CD4-positive, alpha-beta T cell treated with Interleukin-15 for 1 hour (primary cell): ENCODE data around the gene SPAG17.
A peak's percentile ranks its signal among the peaks of the same experiment; 100 is the strongest.
"Not testable (repeated sequence)": the region's sequence is repeated elsewhere in the genome, so short reads cannot be mapped to it uniquely, and the experiment has no call there.

ENCODE experiments used
- DNase-seq: peaks from one replicate; pipeline ENCODE4 v3.0.0-alpha.2; 2020

Gene SPAG17

GRCh38 chr1:117967477-117967876, 217.6 kb downstream of the SPAG17 start:
- DNase-seq: no peak

- DNase-seq: no peak
Observed at GRCh38 chr1:117964290-117965038, 220.6 kb downstream of the SPAG17 start.

- DNase-seq: no peak
Observed at GRCh38 chr1:117959364-117959763, 225.7 kb downstream of the SPAG17 start.

DNA sequence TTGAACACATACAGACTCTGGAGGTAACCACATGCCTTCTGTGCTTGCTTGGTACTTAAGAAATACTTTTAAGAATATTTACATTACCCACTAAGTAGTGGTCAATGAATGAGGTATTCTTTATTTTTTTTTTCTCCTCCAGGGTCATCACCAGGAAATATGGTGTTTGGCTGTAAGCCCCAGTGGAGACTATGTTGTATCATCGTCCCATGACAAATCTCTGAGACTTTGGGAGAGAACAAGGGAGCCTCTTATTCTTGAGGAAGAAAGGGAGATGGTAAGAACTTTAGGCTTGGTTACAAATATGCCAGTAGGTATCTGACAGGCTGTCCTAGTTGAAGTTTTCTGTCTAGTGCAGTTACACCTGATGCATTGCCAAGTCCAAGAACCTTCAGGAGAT, 232.6 kb downstream of the SPAG17 start:
- no peak for DNase-seq

- no peak for DNase-seq
Observed at GRCh38 chr1:117942293-117942692, 242.7 kb downstream of the SPAG17 start.

DNA sequence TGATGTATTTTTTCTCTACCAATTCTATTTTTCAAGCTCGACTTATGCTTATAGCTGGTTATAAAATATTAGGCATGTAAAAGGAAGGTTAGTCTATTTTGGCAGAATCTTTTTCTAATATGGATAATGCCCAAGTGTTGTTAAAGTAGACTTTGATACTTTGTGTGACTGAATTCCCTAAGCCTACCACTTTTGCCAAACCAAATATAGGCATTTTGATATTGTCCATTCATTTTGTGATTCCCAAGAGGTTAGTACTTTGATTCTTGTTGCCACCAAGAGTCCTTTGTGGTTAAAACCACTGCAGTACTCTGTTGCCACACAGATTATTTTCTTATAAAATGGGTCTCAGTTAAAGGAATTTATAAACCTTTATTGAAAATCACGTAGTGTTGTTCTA, 251.3 kb downstream of the SPAG17 start:
- DNase-seq: no peak

DNA sequence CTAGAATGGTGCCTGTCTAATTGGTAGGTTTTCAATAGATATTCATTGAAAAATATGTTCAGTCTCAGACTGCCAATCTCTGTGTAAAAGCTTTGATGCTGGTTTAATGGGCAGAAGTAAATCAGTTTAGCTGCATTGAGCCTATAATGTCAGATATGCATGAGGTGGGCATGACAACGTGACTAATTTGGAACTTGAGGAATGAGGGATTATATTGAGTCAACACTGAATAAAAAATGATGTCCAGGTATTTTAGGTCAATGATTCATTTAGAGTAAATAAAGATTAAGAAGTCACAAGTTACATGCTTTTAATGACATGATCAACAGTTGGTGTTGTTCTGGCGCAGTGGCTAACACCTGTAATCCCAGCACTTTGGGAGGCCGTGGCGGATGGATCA, 252.5 kb downstream of the SPAG17 start:
- no peak for DNase-seq

GRCh38 chr1:117930484-117930883, 254.5 kb downstream of the SPAG17 start:
- no peak for DNase-seq

DNA sequence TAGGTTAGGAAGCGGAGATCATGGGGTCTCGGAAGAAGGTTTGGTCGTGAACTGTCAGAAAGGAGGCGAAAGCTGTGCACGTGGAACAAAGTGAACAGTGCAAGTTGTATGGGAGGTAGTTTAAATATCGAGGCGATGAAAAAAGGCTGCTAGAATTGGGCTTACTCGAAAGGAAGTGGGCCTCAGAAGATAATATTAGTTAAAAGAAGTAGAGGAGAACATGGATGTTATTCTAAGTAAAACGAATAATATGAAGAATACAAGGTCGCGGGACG, 254.9 kb downstream of the SPAG17 start:
- no peak for DNase-seq

DNA sequence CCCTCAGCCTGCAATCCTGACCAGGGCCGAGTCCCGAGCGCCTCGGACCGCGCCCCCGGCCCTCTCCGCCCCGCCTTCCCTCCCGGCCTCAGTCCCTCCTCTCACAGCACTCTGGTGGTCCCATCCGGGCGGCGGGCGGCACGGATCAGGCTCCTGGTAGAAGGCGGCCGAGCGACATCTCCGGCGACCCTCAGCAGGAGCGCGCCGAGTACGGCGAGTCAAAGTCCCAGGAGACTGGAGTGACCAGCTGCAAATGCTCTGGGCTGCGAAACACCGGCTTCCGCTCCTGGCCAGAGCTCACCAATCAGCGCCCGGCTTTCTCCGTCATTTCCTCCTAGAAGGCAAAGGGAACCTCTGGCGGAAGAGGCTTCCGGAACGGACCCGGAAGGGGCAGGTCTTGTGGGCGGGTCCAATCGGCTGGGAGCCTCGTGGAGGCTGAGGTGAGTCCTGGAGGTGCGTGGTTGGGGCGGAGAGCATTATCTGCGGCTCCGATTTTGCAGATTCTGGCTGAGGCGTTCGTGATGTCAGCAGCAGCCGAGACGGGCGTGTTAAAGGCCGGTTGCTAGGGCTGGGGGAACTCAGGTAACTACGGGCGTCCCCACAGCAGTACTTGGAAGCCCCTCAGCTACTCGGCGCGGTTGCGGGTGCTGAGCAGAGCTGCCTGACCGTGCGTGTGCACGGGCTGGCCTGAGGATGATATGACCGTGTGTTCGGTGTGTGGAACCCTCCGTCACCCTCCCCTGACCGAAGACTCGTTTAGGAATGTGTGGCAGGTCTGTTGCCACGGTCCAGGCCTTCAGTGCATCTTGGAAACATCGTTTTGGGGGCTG, 255.5 kb downstream of the SPAG17 start, which contains the start of the genes GDAP2 and WDR3:
TSS of gene GDAP2 (minus strand) at position 279 of the 830 bp plus-strand sequence. CDS start 9,264 bp downstream, outside the sequence.
TSS of gene WDR3 (plus strand) at position 397 of the 830 bp plus-strand sequence. CDS start 3,581 bp downstream, outside the sequence.
- DNase-seq: peak; percentile 96

- peak; percentile 47 for DNase-seq
Observed at GRCh38 chr1:117928881-117929342, 256.1 kb downstream of the SPAG17 start.

DNA sequence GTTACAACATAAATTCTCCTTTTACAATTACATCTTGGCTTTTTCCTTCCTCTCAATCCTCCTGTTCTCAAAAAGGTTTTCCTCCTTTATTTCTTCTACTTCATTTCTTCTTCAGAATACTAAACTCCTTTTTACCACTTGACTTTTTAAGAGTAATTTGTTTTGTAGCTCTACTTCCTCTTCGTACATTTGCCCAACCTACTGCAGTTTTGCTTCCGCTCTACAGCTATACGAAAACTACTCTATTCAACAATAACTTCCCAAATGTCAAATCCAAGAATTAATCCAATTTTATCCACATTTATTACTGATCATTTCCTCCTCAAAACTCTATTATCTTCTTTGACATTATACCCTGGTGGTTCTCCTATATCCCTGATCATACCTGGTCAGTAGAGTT, 259.0 kb downstream of the SPAG17 start:
- no peak for DNase-seq

GRCh38 chr1:117922717-117923116, 262.3 kb downstream of the SPAG17 start:
- DNase-seq: not testable (repeated sequence)

DNA sequence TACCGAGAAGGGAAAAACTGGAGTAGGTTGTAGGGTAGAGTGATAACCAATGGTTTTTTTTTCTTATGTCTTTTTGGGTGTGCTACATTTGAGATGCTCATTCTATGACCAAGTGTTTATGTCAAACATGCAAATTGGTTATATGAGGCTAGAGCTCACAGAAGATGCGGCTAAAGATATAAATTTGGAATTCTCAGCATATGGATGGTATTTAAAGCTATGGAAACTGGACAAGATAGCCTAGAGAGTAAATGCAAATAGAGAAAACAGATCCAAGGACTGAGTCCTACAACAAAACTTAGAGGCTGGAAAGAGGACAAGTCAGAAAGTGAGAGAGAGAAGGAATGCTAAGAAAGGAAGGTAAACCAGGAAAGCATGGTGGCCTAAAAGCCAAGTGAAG, 263.0 kb downstream of the SPAG17 start:
- no peak for DNase-seq

DNA sequence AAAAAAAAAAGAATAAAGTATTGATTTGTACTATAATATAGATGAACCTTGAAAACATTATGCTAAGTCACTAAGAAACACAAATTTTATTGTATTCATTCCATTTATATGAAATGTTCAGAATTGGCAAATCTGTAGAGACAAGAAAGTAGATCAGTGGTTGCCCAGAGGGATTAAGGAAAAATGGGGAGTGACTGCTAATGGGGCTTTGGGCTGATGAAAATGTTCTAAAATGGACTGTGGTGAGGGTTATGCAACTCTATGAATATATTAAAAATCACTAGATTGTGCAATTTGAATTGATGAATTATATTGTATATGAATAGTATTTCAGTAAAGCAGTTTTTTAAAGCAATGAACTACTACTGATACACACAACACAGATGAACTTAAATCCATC, 265.7 kb downstream of the SPAG17 start:
- no peak for DNase-seq

- DNase-seq: no peak
Observed at GRCh38 chr1:117911051-117911450, 274.0 kb downstream of the SPAG17 start.

DNA sequence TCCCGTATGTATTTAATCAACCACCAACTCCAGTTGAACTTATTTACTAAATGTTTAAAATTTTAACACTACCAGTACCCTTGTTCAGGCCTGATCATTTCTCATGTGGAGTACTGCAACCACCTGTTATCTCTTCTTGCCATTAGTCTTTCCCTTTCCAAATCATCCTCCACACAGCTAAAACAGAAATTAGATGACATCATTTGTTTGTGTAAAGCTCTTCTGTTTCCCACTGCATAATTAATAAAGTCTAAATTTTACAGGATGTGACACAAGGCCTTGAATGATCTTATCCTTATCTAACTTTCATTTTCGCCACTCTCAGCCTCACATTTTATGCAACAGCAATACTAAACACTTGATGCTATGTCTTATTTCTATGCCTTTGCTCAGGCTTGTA, 280.0 kb downstream of the SPAG17 start:
- no peak for DNase-seq

DNA sequence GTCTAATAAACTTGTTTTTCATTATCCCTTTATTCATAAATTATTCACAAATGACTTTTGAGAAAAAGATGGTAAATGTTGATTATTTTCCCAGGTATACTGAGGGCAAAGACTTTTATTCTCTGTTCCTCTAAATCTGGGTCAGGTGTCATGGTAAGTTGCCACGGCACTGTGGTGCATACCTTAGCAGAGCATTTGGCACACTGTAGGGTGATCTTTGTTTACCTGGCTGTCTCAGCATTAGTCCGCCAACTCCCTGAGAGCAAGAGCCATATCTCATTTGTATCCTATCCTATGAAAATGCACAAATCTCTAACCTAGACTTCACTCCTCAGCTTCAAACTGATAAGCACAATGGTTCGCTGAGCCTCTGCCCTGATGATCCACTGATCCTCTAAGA, 280.5 kb downstream of the SPAG17 start:
- DNase-seq: no peak
